CD8-positive, alpha-beta memory T cell (primary cell): ENCODE measurements around the gene DCP1B. TPM values are rescaled to one million over a fixed set of nuclear protein-coding genes. Genes with fewer than 3 reads are reported as not detected.

Experiments used
- CTCF ChIA-PET: fragments of 350-600 bp; sonication (Branson Sonifier 250); formaldehyde crosslinking; loops from one replicate; lab custom pipeline; 2021; ENCODE audit warnings: antibody characterized with exemption; lab: Charles Lee
- POLR2A ChIA-PET: fragments of 350-600 bp; sonication (Branson Sonifier 250); formaldehyde crosslinking; loops from one replicate; lab custom pipeline; 2021; ENCODE audit warnings: antibody characterized with exemption; lab: Charles Lee
- DNase-seq, 5 donors: peaks; one replicate each; pipeline versions ENCODE4 v3.0.0 to v3.0.0-alpha.2; 2020 to 2022; ENCODE audit warnings: mixed read lengths in 1 of 5
- H3K27ac ChIP-seq: one replicate; pipeline ENCODE4 v1.7.0; 2013; ENCODE audit warnings: low read depth, mild to moderate bottlenecking, low read length, moderate library complexity
- H3K27me3 ChIP-seq: 2 replicates; pipeline ENCODE4 v1.7.0; 2013; ENCODE audit warnings: low read length, mild to moderate bottlenecking; ENCODE audit not compliant: insufficient read depth, poor library complexity, severe bottlenecking
- H3K36me3 ChIP-seq: 2 replicates; pipeline ENCODE4 v1.7.0; 2013; ENCODE audit warnings: mild to moderate bottlenecking, low read length, moderate library complexity; ENCODE audit not compliant: insufficient read depth
- H3K4me1 ChIP-seq: 2 replicates; pipeline ENCODE4 v1.7.0; 2013; ENCODE audit warnings: mild to moderate bottlenecking, low read length, moderate library complexity; ENCODE audit not compliant: insufficient read depth
- H3K4me3 ChIP-seq: 2 replicates; pipeline ENCODE4 v1.7.0; 2013; ENCODE audit warnings: mild to moderate bottlenecking, low read length
- H3K9me3 ChIP-seq: 2 replicates; pipeline ENCODE4 v1.7.0; 2013; ENCODE audit warnings: mild to moderate bottlenecking, low read length
- H3K27ac Mint-ChIP-seq, 8 donors: one replicate each; pipeline ENCODE4 v1.8.0; 2020 to 2021; ENCODE audit warnings: mixed read lengths in 8 of 8, mild to moderate bottlenecking in 6 of 8, inconsistent platforms in 3 of 8, moderate library complexity in 3 of 8
- H3K27me3 Mint-ChIP-seq, 2 donors: one replicate each; pipeline ENCODE4 v1.8.0; 2020 to 2021; ENCODE audit warnings: mixed read lengths in 2 of 2, mild to moderate bottlenecking in 1 of 2, moderate library complexity in 1 of 2
- H3K36me3 Mint-ChIP-seq, 3 donors: one replicate each; pipeline ENCODE4 v1.8.0; 2020 to 2021; ENCODE audit warnings: mixed read lengths in 3 of 3, inconsistent platforms in 1 of 3, mild to moderate bottlenecking in 1 of 3
- H3K4me1 Mint-ChIP-seq, 3 donors: one replicate each; pipeline ENCODE4 v1.8.0; 2020 to 2021; ENCODE audit warnings: mixed read lengths in 3 of 3, inconsistent platforms in 1 of 3, mild to moderate bottlenecking in 1 of 3
- H3K4me3 Mint-ChIP-seq, 7 donors: one replicate each; pipeline ENCODE4 v1.8.0; 2020 to 2021; ENCODE audit warnings: mixed read lengths in 7 of 7, mild to moderate bottlenecking in 6 of 7, moderate library complexity in 4 of 7, inconsistent platforms in 2 of 7
- H3K9me3 Mint-ChIP-seq, 5 donors: one replicate each; pipeline ENCODE4 v1.8.0; 2020 to 2022; ENCODE audit warnings: mixed read lengths in 5 of 5, mild to moderate bottlenecking in 3 of 5, moderate library complexity in 2 of 5, inconsistent platforms in 1 of 5
- polyA plus RNA-seq: library from polyadenylated mRNA; unstranded; fragments of 300-500 nt; fragmentation: Illumina TruSeq; gene quantifications from one replicate; pipeline ENCODE4 v1.2.3, GENCODE V29; 2021
- total RNA-seq, 2 experiments: library from RNA; stranded (reverse); gene quantifications; one replicate each; pipeline ENCODE4 v1.2.3, GENCODE V29; 2021

DCP1B gene
- total and polyA plus RNA-seq, 3 experiments from 2014 or later, result 13.9 to 26.0 (median 16.7) TPM

DNA sequence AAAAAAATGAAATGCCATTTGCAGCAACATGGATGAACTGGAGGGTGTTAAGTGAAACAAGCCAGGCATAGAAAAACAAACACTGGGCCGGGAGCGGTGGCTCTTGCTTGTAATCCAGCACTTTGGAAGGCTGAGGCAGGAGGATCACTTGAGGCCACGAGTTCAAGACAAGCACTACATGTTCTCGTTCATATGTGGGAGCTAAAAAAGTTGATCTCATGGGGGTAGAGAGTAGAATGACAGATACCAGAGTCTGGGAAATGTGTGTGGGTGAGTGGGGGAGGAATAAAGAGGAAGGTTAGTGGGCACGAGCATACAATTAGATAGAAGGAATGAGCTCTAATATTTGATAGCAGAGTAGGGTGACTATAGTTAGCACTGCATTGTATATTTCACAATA lies 107.3 kb downstream of the DCP1B start:
- Mint-ChIP-seq H3K27ac (no peak overlapping the region), H3K4me3 (no peak overlapping the region), H3K36me3 (peaks cover 0 to 7% (median 0%) of the 10 kb centered on the region in 3 donors), H3K9me3 (peaks cover 14 to 28% (median 17%) of the 10 kb centered on the region in 5 donors), H3K27me3 (peaks cover 10 to 67% of the 10 kb centered on the region in 2 donors), H3K4me1 (no peaks in the 10 kb centered on the region)
- no peaks in the 10 kb centered on the region for H3K4me1 ChIP-seq
- POLR2A ChIA-PET, result interaction anchor here (0.6 kb wide), 1 partner anchor 106 kb away, joined by 3 read pairs; no protein-coding TSS in a partner anchor
- H3K9me3 ChIP-seq, result no peaks in the 10 kb centered on the region
- H3K4me3 ChIP-seq, result no peak overlapping the region
- no peaks in the 10 kb centered on the region for H3K27me3 ChIP-seq
- no peak for DNase-seq
- no peak overlapping the region for H3K27ac ChIP-seq
- CTCF ChIA-PET, result no interaction called here
- no peaks in the 10 kb centered on the region for H3K36me3 ChIP-seq

Other genes starting within 250 kb of the DCP1B start
- under 1 TPM in 1 of 2 experiments, not detected in 1; 0.24 TPM for gene LRTM2, start 183.9 kb downstream of the DCP1B start, total RNA-seq
- not detected for gene LRTM2, start 183.9 kb downstream of the DCP1B start, polyA plus RNA-seq
- gene CACNA2D4, start 85.8 kb downstream of the DCP1B start, total RNA-seq, result 1 to 10 TPM; 5.7 to 6.5 TPM
- 7.6 TPM for gene CACNA2D4, start 85.8 kb downstream of the DCP1B start, polyA plus RNA-seq
- under 1 TPM; 0.04 TPM for gene CACNA1C, start 48.5 kb upstream of the DCP1B start, total RNA-seq
- gene CACNA1C, start 48.5 kb upstream of the DCP1B start, polyA plus RNA-seq, result 0.10 TPM